KG1 (cell line): ENCODE data around the gene RBM19.

ENCODE experiments used
- DNase-seq: peaks from one replicate; lab custom pipeline; 2025; lab: John Stamatoyannopoulos, UW

Gene RBM19

DNA sequence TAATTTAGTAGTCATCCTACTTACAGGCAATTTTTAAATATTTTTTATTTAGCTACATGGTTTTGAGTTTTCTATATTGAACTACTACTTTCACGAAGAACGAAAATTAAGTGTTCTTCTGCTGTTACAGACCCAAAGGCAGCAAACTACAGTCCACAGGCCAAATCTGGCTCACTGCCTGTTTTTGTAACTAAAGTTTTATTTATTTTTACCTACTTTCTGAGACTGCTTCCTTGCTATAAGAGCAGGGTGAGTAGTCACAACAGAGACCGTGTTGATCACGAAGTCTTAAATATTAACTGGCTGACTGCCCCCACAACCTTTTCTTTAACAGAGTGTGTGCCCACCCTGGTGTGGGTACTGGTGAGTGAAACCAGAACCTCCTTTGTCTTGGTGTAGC lies 11.6 kb downstream of the RBM19 start:
- no peak for DNase-seq

DNA sequence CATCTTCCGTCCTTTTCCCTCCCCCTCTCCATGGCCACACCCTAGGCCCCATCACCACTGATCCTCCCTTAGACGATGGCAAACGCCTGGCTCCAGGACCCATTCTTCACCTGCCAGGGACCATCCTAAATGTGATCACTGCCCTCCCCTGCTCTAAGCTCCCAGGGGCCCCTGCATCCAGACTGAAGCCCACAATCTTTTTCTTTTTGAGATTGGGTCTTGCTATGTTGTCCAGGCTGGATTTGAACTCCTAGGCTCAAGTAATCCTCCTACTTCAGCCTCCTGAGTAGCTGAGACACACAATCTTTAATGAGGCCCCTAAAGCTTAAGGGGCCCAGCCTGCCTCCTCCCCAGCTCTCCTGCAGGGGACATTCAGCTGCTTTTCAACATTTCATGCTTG lies 15.3 kb downstream of the RBM19 start:
- no peak for DNase-seq

DNA sequence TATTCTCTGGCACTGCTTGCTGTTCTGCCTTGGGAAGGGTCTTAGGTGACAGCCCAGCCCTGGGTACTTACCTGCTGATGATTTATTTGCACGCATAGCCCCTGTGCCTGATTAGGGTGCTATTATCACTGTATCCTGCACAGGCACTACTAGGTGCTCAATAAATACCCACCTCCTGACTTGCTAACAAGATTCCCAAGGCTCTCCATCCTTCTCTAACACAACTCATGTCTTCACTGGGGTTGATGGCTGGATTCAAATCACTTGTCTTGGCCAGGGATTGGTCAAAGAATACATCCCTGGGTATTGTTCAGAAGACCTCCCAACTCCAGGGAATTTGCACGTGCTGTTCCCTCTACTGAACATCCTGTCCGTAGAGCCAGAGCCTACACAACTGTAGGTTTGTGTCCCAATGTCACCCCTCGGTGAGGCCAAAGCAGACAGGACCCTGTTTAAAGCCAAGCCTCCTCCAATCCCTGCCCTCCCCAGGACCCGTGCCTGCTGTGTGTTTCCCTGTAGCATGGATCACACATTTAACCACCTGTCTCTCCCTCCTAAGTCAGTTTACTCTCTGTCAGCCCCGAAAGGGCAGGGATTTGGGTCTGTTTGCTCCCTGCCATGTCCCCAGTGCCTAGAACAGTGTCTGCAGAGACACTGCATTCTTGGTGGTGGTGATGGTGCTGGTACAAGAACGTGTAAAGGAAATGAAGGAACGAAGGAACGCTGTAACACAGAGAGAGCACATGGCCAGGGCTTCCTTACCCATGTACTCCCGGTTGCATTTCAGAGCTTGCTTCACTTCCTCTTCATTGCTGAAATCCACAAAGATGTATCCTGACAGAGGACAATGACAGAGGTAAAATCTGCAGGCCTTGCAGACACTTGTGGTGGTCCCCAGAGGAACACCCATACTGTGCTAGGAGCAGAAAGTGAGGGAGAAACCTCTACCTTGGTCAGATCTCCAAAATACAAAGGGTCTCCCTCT lies 16.5 kb downstream of the RBM19 start:
- DNase-seq, result no peak

DNA sequence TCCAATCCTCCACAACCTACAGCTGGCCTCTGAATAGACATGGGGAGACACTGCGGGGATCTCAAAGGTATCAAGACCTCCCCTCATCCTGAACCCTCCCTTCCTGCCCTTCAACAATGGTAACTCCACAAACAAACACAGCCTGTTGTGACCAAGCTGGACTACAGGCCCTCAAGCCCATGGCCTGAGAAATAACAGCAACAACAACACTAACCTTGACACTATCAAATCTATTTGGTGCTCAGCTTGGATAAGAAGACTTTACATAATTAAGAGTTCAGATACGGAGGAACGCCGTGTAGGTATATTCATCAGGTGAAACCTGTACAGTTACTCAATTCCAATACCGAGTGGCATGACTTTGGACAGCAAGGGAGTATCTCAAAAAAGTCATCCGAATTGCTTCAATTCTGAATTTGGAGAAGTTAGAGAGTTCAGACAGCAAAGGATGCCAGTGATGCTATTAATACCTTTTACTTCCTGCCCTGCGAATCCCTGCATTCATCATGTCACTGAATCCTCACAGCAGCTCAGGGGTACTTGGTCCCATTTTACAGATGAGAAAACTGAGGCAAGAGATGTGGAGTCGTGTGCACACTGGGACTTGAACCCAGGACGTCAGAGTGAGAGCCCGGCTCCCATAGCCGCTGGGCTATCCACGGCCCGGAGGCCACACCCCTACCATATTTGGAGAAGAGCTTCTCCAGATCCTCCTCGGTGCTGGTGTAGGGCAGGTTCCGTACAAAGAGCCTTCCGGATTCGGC lies 17.8 kb downstream of the RBM19 start:
- DNase-seq, result no peak

DNA sequence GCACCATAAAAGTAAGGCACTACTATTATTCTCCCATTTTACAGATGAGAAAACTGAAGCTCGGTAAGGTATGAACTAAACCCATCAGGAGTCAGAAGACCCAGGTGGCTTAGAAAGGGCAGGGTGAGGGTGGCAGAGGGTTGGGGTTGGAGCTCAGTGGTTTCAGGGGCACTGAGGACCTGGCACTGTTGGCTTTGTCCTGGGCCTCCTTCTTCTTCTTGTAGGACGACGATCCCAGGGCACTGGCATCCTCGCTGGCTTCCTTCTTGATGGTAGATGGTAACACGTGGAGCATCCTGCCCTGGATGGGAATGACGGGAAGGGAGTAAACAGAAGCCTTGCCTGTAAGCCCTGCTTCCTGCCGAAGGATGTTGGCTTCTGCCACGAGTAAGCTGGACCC lies 19.9 kb downstream of the RBM19 start:
- DNase-seq, result no peak

DNA sequence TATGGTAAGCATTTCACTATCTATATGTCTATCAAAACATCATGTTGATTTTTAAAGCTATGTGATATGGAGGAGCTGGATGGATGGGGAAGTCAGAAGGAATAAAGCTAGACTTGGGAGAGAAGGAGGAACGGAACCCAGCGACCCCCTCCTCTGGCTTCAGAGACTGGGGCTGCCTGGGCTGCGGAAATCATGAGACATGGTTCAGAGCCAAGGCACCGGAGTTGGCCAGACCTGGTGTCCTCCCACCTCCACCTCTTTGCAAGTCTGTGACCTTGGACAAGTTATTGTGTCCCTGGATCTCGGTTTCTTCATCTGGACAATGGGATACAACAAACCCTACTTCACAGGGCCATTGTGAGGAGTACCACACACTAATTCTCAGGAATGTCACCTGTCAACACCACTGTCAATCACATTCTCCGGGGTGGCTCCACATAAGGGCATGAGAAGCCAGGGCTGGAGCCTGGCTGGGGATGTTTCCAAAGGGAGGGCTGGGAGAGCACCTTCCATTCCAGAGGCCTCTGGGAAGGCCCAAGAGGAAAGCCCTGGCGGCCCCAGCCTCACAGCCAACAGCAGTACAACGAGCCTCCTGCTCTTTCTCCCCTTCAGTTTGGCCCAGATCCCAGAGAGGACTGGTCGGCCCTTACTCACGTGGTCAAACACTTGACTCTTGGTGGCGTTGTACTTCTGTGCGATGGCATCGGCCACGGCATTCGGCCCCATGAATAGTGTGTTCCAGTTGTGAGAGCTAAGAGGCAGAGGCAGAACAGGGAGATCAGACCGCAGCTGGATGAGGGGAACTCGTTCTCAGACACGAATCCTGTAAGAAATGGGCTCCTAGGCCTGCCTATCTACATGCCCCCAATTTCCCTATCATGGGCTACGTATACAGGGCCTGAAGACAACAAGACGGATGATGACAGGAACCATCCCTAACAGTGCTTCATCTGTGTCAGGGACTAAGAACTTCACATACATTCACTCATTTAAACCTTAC lies 20.7 kb downstream of the RBM19 start:
- DNase-seq, result no peak

DNA sequence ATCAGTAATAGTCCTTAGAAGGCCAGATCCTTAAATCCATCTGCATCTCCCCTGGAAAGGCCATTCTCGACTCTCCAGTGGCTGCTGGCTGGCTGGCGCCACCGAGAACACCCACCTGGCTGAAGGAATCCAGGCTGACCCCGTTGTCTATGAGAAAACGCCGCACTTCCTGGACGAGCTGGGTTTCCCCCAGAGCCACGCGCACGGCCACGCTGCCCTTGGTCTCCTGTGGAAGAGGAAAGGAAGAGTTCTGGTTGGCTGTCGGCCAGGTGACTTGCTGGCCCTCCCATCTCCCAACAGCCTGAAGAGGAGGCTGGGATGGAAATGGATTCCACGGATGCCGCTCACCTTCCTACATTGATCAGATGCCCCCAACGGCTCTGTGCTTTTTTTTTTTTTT lies 23.9 kb downstream of the RBM19 start:
- no peak for DNase-seq

DNA sequence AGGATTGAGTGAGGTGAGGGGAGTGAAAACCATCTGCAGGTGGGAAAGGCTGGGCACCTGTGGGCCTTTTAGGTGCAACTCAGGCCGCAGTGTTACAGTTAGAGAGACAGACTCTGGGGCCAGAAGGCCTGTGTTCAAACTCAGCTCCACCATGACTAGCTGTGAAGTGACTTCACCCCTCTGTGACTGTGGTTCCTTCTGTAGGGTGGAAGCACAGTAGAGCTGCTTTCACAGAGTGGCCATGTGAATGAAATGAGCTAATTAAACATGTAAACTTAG lies 25.0 kb downstream of the RBM19 start:
- DNase-seq, result no peak

DNA sequence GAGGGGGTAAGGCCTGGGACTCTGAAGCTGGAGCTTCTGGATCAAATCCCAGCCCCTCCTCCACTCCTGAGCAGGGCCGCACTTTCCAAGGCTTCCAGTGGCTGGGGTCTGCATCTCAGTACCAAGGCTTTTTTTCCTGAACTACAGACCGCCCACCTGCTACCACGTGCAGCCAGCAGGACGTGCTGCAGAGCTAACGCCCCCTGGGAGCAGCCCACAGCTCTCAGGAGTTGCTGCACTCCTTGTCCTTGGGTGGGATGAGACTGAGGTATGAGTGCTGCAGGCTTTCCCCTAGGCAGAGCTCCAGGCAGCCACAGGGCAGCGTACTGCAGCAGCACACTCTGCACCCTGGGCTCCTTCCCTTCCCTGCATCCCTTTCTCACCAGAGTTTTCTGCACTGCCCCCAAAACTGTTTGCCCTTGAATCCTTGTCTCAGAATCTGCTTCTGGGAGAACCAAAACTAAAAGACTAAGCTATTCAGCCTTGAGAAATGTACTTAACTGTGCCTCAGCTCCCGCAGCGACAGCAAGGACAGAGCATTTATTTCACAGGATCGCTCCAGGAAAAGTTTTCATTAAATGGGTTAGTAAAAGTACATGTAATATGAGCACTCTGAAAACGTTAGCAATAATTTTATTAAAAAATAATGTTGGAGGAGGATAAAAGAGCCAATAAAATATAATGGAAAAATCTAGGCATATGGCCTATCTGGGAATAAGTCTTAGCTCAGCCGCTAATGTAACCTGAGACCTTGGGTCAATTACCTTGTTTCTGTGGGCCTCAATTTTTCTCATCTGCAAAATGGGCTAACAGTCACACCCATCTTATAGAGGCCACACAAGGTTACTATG lies 25.5 kb downstream of the RBM19 start:
- no peak for DNase-seq

DNA sequence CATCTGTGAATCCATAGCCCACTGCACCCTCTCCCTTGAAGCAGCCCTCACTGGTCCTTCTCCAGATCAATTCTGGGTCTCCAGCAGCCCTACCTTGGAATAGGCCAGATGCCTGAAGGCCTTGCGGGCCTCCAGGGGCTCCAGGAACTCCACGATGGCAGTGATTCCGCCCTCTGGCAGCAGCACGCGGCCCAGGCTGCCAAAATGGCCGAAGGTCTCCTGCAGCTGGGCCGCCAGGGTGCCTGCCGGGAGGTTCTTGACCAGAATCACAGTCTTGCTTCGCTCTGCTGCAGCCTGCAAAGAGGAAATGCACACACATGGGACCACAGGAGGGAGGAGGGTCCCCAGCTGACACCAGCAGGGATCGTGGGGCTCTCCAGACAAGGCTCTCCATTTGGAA lies 26.3 kb downstream of the RBM19 start:
- DNase-seq, result no peak

DNA sequence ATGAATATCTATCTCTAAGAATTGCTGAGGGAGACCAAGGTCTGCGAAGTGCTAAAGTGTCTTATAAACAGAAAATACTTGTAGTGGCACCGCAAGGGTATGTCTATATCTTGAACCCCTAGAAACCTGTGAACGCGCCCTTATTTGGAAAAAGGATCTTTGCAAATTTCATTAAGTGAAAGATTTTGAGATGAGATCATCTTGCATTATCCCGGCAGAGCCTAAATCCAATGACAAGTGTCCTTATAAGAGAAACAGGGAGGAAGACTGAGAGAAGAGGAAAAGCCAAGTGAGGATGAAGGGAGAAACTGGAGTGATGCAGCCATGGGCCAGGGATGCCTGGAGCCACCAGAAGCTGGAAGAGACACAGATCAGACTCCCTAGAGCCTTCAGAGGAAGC lies 27.7 kb downstream of the RBM19 start:
- no peak for DNase-seq

DNA sequence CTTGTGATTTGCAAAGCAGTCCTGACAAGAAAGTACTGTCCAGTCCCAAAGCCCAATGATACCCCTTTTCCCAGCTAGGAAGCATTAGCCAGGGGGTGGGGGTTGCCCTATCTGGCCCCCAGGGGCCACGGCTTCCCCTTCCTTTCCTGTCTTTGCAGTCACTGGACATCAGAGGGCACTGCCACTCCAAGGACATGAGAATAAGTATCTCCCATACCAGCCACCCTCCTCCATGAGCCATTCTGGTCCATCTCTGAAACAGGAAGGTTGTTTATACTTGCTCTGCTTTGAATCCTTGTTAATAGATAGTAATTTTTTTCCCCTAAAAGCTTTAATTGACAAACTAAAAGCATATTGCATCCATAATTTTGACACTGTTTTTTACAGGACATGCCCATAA lies 29.7 kb downstream of the RBM19 start:
- DNase-seq, result no peak

DNA sequence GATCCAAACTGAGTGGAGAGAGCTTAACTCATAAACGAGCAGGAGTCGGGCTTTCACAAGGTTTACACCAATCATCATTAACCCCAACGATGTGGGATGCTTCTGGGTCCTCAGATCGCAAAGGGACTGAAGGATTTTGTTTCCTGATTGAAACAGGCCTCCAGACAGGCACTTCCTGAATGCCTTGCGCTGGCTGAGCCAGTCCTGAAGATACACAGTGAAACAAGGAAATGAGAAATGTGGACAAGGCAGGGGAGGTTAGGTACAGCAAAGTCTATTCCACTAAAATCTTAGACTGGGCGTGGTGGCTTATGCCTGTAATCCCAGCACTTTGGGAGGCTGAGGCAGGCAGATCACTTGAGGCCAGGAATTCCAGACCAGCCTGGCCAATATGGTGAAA lies 30.7 kb downstream of the RBM19 start:
- DNase-seq, result no peak

DNA sequence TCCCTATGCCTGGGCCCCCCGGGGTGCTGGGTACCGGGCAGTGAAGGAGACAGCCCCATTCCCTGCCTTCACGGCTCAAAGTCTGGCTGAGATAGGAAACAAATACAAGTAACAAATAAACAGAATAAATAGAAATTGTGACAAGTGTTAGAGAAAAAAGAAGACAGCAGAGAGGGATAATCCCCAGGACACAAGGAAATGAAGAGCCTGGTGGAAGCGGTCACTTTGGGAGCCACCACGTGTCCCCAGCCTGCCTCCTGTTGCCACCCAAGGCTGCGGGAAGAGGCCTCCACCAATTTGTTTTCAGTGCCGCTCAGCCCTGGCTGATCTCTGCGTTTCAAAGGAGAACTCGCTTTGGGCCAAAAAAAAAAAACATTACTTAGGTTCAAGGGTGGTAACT lies 31.2 kb downstream of the RBM19 start:
- no peak for DNase-seq

DNA sequence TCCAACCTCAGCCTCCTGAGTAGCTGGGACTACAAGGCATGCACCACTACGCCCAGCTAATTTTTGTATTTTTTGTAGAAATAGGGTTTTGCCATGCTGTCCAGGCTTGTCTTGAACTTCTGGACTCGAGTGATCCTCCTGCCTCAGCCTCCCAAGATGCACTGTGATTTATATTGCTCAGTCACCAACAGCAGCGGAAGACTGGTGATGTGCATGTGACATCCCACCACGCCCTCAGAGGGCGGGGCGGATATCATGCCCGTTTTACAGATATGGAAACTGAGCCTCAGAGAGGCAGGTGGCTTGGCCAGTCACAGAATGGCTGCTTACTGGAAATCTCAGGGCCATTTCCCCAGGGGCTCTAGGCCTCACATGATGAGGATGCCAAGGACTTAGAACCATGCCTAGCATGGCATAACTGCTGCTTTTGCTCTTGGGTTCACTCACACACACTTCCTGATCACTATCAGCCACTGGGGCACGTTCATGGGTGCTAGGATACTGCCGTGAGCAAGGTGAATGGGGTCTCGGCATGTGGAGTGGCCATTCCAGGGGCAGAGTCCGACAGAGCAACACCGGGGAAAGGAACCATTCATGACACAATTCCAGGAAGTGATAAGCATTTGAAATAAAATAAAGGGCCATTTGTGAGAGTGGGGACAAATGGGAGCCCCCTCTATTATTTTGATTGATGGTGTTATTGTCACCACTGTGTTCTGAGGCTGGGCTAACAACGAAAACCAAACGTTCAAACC lies 31.9 kb downstream of the RBM19 start:
- no peak for DNase-seq

DNA sequence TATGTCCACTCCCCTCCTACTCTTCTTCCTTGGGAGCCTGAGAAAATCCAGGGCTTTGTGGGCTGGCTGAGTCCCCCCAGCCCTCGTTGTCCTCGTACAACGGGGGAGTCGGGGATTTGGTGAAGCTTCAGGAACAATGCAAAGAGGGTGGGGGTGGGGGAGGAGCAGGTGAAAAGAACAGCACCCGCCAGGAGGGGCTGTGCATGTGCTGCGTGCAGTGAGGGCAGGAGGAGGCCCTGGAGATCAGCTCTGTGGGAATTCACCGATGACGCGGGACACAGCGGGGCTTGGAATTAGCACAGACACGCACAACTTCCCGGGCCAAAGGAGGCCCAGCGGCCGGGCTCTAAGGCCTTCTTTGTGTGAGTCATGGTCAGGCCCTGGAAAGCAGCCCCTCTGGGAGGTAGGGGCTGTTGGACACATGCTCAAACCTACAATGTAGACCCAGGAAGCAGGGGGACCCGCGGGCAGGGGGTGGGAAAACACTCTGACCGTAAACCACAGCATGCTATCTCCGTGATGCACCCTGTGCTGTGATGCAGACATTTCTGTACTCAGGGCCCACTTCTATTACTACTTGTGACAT lies 32.8 kb downstream of the RBM19 start:
- no peak for DNase-seq

DNA sequence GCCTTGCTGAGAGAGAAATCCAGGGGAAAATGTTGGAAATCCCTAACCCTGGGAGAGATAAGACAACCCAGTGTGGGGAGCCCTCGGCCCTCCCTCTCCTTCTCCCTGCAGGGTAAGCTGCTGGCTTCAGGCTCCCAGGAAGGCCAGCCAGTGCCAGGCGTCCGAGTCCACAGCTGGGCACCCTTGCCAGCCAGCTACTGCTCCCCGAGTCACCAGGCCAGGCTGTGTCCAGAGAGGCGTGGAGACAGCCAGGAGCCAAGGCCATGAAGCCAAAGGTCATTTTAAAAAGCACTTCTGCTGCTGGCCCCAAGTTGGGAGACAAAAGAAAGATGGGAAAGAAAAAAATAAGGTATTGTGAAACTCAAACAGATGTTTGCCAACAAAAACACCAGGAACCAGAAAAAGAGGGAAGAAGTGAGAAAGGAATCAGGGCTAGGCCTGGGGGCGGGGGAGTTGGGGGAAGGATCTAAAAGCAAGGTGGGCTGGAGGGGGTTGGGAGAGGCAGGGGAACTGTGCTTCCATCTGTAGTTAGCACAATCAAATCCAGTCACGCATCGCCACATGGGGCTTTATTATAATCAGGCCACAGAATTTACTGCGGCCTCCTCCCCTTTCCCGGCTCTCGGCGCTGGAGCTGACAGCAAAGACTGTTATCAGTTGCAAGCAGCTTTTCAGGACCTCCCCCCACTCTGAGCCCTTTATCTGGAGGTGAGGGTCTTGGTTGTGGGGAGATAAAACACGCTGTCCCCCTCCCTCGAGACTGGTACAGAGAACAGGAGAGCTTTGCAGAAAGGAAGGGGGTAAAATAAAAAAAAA lies 33.5 kb downstream of the RBM19 start:
- no peak for DNase-seq

DNA sequence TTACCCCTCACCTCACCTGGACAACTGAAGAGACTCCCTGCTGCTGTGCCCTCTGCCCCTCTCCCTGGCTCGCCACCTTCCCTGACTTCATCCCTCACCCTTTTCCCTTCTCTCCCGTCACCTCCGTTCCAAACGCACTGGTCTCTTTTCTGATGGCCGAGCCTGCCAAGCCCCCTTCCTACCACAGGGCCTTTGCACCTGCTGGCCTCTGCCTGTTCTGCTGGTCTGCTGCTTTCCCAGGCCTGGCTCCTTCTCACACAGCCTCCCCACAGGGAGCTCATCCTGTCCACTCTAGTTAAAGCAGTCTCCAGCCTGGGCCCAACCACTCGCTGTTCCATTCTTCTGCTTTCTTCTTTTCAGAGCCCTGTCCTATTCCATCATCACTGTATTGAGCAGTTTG lies 34.6 kb downstream of the RBM19 start:
- DNase-seq, result no peak

DNA sequence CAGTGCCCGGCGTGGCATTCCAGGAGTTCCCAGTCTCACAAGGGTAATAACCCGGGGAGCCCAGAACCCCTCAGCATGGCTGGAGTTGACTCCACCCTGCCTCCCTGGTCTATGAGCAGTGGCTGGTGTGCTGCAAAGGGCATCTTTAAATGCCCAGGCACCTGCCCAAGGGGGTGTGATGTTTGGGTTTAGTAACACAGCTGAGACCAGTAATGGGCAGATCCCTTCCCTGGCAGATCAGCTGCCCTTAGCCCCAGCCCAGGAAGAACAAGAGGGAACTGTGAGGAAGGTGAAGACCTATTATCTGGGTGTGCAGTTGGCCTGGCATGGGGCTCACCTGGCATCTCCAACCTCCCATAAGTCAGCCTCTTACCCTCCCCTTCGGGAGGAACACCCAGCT lies 35.9 kb downstream of the RBM19 start:
- DNase-seq, result no peak
